HG02610 (cell line): ENCODE results near the gene DNAJC19.
"Not testable (repeated sequence)": the region's sequence is repeated elsewhere in the genome, so short reads cannot be mapped to it uniquely, and the experiment has no call there.

Experiments used
- ATAC-seq: cut with Tn5 transposase; IDR thresholded peaks from one replicate; pipeline ENCODE4 v1.9.1; 2021; ENCODE audit warnings: mild to moderate bottlenecking, moderate library complexity; ENCODE audit not compliant: unreplicated experiment

The DNAJC19 gene

GRCh38 chr3:180989291-180990163 is at the start of gene DNAJC19:
Gene DNAJC19 (minus strand): TSS chr3:180989736. CDS start chr3:180989602, 134 bp downstream.
- ATAC-seq, result peak; percentile 97

GRCh38 chr3:181030948-181031347 is 41.4 kb upstream of the DNAJC19 start:
- ATAC-seq, result no peak

- no peak for ATAC-seq
Measured at GRCh38 chr3:181025204-181025603, 35.7 kb upstream of the DNAJC19 start.

GRCh38 chr3:181017690-181018089 is 28.2 kb upstream of the DNAJC19 start:
- ATAC-seq, result no peak

- ATAC-seq, result no peak
Measured at GRCh38 chr3:181009225-181009624, 19.7 kb upstream of the DNAJC19 start.

GRCh38 chr3:181008796-181009195 is 19.3 kb upstream of the DNAJC19 start:
- no peak for ATAC-seq

GRCh38 chr3:181007262-181007661 is 17.7 kb upstream of the DNAJC19 start:
- ATAC-seq, result no peak

- no peak for ATAC-seq
Measured at GRCh38 chr3:181006541-181006940, 17.0 kb upstream of the DNAJC19 start.

- not testable (repeated sequence) for ATAC-seq
Measured at GRCh38 chr3:181003469-181003868, 13.9 kb upstream of the DNAJC19 start.

- ATAC-seq, result not testable (repeated sequence)
Measured at GRCh38 chr3:181002331-181002730, 12.8 kb upstream of the DNAJC19 start.

GRCh38 chr3:180996415-180996932 is 6.9 kb upstream of the DNAJC19 start:
- no peak for ATAC-seq

GRCh38 chr3:180990505-180990904 is 969 bp upstream of the DNAJC19 start:
- ATAC-seq, result no peak

- ATAC-seq, result no peak
Measured at GRCh38 chr3:180987344-180987743, 2.2 kb downstream of the DNAJC19 start.

- ATAC-seq, result not testable (repeated sequence)
Measured at GRCh38 chr3:180986366-180986765, 3.2 kb downstream of the DNAJC19 start.

- no peak for ATAC-seq
Measured at GRCh38 chr3:180983136-180983535, 6.4 kb downstream of the DNAJC19 start.

- ATAC-seq, result no peak
Measured at GRCh38 chr3:180981912-180982311, 7.6 kb downstream of the DNAJC19 start.

- peak; percentile 64 for ATAC-seq
Measured at GRCh38 chr3:180980611-180981010, 8.9 kb downstream of the DNAJC19 start.

- no peak for ATAC-seq
Measured at GRCh38 chr3:180979961-180980360, 9.6 kb downstream of the DNAJC19 start.

- no peak for ATAC-seq
Measured at GRCh38 chr3:180977498-180977897, 12.0 kb downstream of the DNAJC19 start.

GRCh38 chr3:180974286-180974685 is 15.2 kb downstream of the DNAJC19 start:
- no peak for ATAC-seq

GRCh38 chr3:180973543-180973942 is 16.0 kb downstream of the DNAJC19 start:
- peak; percentile 51 for ATAC-seq

GRCh38 chr3:180970931-180971330 is 18.6 kb downstream of the DNAJC19 start:
- ATAC-seq, result no peak
